WI38 (cell line): ENCODE measurements around the gene MINDY4B.

Source experiments
- H3K4me3 ChIP-seq: 2 replicates; pipeline ENCODE4 v1.5.1; 2011; ENCODE audit warnings: low read depth, mild to moderate bottlenecking, control low read depth, low read length
- TF ChIP-seq, protein P1 (sequence below): IDR thresholded peaks from 2 replicates; pipeline ENCODE4 v1.5.1; 2012; ENCODE audit warnings: low read depth, mild to moderate bottlenecking, control low read depth, low read length

Gene MINDY4B

DNA sequence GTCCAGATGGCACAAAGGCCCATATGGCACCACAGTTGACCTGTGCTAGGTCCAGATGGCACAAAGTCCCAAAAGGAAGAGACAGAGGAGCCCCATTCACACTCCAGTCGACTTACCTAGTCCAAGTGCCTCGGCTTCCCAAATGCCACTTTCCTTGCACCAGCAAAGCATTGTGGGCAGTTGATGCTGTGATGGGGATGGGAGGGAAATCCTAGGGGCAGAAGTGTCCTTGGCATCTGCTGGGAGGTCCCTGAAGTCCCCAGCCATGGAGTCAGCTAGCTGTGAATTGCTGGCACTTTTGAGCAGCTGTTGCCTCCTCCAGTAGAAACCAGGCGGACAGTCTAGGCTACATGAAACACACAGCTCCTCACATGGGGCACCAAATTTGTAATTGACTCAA, 82.0 kb downstream of the MINDY4B start:
- H3K4me3 ChIP-seq, result no peak overlapping the region
- TF ChIP-seq, protein P1, sequence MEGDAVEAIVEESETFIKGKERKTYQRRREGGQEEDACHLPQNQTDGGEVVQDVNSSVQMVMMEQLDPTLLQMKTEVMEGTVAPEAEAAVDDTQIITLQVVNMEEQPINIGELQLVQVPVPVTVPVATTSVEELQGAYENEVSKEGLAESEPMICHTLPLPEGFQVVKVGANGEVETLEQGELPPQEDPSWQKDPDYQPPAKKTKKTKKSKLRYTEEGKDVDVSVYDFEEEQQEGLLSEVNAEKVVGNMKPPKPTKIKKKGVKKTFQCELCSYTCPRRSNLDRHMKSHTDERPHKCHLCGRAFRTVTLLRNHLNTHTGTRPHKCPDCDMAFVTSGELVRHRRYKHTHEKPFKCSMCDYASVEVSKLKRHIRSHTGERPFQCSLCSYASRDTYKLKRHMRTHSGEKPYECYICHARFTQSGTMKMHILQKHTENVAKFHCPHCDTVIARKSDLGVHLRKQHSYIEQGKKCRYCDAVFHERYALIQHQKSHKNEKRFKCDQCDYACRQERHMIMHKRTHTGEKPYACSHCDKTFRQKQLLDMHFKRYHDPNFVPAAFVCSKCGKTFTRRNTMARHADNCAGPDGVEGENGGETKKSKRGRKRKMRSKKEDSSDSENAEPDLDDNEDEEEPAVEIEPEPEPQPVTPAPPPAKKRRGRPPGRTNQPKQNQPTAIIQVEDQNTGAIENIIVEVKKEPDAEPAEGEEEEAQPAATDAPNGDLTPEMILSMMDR, result no peak

DNA sequence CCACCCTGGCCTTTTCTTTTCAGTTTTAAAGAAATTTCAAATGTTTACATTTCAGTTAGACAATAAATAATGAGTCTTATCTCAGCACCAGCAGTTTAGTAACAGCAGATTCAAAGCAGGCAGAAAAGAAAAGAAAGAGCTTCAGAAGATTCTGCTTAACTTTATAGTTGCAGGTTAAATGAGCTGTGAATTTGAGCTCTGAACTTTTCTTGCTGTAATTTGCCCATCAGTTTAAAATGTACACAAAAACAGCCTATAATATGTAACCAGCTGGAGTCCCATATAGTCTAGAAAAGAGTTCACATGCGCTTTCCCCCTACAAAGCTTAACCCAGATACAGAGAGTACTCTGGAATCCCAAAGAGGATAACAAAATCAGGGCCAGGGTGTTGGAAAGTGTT, 82.6 kb downstream of the MINDY4B start:
- no peak overlapping the region for H3K4me3 ChIP-seq
- TF ChIP-seq, protein P1, result no peak
